Cerebellar nuclear complex (tissue), 1 donor: ENCODE data around the gene NPR3.

Source experiments
- DNase-seq, 2 experiments: peaks; one replicate each; lab custom pipeline; 2025; lab: John Stamatoyannopoulos, UW

Gene NPR3

DNA sequence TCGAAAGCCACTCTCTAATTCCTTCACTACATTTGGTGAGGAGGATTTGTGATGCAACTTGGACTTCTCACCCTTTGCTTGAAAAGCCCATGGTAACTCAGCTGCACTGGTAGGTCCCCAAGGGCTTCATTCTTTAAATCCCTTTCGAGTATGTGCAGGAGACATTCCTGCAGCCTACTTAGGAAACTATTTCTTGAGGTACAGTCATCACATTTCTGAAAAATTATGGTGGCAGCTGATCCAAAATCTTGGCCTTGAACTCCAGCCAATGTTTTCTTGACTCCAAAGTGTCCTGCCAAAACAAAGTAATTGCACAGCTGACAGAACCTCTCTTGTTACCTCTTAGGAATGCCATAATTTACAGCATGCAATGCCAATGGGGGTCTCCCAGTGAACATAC, 99.7 kb downstream of the NPR3 start:
- DNase-seq = no peak

DNA sequence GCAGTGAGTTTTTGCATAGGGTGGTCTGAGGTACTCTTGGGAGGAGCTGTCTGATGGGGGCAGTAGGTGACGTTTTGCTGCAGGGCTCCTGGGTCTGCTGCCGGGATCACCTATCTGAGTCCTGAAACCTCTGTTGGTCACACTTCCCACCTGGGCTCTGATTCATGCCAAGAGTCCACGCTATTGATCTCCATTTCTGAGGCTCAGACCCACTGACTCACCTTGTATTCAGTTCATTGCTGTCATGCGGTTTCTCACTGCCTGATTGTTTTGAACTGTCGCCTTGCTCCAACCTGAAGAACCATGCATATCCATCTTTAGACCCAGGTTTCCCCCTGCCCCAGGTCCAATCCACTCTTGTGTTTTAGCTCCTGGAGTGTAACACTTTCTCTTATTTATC, 101.3 kb downstream of the NPR3 start:
- no peak for DNase-seq

DNA sequence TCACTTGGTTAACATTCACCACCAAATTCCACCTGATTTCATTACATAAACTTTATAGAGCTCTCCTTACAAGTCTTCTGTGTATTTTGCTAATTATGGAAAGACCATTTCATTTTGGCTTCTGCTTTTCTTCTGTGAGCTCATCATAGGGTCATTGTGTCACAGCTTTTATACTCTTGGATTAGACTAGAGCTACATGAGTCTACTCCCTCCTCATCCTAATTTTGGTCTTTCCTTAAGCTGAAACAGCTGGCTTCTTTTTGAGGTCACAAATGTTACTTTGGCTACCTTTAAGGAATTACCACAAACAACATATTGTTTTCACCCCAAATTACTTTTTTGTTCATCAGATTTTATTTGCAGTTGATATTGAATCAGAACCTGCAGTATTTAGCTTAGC, 103.0 kb downstream of the NPR3 start:
- no peak for DNase-seq

DNA sequence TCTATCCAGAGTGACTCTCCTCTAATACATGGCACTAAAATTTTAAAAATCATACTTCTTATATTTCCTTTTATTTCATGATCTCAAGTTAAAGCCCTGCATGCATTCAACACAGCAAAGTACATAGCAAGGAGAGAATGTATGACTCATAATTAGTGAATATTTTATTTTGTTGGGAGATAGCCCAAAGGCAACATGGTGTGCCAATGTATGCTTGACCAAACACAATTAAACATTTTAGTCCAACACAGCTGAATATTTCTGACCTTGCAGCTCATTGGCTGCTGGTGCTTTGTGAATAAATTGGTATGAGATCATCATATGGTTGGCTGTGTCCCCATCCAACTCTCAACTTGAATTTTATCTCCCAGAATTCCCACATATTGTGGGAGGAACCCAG, 103.5 kb downstream of the NPR3 start:
- DNase-seq = no peak

DNA sequence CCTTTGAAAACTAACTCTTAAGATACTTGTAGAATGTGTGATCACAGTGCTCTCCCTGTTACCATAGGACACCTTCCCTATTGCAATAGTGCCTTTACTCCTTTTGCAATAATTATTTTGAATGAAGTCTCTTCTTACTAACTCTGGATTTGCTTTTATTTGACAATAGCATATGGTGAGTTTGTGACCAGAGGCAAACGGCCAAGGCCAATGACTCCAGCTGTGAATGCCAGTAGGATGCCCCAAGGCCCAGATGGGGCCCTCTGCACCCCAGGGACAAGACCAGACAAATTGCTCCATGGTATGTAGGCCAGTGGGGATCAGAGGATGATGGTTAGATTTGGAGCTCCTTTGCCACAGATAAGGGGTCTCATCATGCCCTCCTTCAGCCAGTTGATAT, 116.9 kb downstream of the NPR3 start:
- no peak for DNase-seq

DNA sequence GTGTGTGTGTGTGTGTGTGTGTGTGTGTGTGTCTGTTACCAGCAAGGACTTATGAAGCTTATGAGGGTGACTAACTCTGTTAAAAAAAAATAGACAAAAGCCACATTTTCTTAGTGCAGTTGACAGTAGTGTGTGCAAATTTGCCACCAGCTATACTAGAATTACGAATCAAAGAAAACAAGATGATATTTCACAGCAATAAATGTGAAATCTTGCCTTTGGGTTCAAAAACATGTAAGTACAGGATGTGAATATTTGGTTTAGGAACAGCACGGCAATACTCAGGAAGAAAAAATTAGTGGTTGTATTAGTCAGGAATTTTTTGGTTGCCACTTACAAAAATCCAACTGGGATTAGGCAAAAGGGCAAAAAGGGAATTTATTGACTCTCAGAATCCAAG, 117.4 kb downstream of the NPR3 start:
- no peak for DNase-seq

DNA sequence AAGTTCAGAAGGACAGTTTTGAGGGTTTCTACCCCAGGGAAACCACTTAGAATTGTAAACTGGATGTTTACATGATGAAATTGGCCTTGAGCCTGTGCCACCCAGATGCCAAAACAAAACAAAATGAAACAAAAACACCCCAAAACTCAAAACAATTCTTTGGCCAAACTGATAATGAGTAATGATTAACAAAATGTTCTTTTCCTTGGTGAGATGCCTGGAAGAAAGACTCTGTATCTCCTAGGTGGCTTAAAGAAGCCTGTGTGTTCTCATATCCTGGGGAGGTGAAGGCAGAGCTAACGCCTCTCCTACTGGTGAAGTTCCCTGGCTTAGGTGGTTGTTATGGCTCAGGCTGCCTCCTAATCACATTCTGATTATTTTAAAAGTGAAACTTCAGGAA, 120.5 kb downstream of the NPR3 start:
- no peak for DNase-seq

DNA sequence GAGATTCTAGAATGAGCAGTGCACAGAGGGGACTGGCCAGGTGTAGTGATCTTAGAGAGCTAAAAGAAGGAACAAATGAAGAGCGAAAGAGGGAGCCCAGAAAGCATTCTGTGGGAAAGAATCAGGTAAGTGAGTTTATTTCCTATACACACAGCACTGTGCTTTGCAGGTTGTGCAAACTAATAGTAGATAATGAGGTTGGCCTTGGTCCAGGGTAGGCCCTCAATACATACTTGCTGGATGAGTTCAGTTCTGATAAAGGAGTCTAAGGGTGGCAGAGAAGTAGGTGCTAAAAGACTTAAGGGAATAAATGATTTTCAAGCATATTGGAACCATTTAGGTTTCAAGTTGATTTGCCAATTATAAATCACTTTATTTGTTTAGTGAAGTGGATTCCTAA, 122.0 kb downstream of the NPR3 start:
- no peak for DNase-seq

DNA sequence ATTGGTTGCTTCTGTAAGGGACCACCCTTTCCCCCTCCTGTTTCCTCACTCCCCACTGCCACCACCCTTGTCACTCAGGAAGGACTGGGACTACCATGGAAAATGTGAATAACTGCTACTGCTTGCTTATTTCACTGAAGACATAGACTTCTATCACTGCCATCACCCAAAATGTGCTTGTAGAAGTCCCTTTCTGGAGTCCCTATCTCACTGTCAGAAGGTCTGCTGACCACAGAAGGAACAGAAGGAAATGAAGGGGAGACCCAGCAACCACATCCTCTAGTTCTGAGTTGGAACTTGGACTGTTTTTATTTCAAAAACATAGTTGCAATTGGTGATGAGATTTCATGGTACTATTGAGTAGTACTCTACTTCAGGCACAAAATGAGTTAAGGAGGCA, 122.5 kb downstream of the NPR3 start:
- DNase-seq = no peak

DNA sequence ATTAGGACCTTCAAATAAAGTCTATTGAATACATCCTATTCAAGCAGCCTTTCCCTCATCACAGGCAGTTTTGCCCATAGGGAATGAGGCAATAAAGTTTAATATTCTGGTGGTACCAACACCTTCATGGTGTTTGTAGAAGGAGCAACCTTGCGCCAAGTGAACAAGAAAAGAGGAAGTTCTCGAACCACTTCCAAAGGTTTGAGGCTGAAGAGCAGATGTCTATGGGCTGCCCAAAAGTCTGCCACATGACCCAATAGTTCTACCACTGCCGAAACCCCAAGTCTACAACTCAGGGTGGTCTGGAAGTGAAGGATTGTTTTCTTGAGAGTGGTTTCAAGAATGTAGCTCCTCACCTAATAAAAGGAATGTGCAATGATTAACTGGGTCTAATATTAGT, 123.1 kb downstream of the NPR3 start:
- no peak for DNase-seq

DNA sequence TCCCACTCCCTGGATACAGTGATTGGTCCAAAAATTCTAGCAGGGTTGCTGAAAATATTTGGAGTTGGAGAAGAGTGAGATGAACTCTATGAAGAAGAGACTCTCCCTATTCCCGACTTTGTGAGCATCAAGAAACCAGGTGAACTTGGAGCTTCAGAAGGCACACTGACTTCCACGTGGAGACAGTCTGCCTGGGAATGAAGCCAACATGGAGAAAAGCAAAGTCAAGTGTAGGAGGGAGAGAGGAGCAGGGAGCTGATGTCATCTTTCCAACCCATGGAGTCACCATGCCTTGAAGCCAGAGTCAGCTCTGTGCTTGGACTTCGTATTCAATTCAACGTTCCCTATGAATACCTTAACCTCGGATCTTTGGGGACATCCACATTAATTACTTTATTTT, 125.1 kb downstream of the NPR3 start:
- DNase-seq = no peak

DNA sequence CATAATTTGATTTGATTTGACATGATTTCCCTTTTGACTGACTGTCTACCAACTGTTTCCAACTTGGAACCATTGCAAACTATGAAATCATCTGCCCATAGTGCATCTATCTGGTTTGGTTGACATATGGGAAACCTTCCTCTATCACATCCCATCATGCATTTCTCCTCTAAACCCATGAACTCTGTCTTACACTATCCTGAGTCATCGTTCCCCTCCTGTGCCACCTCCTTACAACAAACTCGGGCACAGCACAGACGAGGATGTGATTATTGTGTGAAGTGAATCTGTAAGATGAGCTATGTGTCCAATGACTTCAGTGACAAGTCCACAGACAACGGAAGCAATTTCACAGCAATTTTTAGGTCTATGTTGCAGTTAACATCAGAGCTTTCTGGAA, 126.1 kb downstream of the NPR3 start:
- no peak for DNase-seq

DNA sequence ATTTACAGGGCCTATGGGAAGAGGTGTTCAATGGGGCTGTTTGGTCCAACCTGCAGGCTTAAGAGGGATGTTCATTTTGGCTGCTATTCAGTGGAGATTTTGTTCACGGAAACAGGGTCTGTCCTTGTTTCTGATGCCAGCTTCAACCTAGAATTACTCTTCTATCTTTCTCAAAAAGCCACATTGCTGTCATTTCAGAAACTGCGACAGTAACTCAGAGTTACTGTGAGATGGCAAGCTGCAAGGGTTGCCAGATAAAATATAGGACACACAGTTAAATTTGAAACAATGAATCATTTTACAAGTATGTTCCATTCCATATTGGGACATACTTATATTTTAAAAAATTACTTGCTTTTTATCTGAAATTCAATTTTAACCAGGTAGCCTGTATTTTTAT, 128.0 kb downstream of the NPR3 start:
- no peak for DNase-seq

DNA sequence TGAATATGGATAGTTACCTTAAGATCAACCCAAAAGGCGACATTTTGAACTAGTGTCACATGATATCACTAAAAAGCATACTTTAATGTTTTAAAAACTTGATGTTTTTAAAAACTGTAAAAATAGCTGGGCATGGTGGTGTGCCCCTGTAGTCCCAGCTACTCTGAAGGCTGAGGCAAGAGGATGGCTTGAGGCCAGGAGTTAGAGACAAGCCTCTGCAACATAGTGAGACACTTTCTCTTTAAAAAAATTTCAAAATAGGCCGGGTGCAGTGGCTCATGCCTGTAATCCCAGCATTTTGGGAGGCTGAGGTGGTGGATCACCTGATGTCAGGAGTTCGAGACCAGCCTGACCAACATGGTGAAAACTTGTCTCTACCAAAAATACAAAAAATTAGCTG, 129.5 kb downstream of the NPR3 start:
- DNase-seq = no peak
